SK-N-MC (cell line): ENCODE data around the gene SEC16B.

Source experiments
- EZH2 ChIP-seq: fragments of 200-600 bp; sonication (generic); IDR thresholded peaks from one replicate; pipeline ENCODE4 v1.6.1; 2017; ENCODE audit warnings: antibody characterized with exemption
- FOXP2 ChIP-seq: optimal IDR thresholded peaks from 2 replicates; pipeline ENCODE3; 2011; ENCODE audit warnings: mild to moderate bottlenecking, moderate library complexity; ENCODE audit not compliant: insufficient read depth; ENCODE audit errors: extremely low read length, control extremely low read depth
- POLR2AphosphoS5 ChIP-seq: IDR thresholded peaks from 2 replicates; pipeline ENCODE4 v1.6.1; 2012; ENCODE audit warnings: mild to moderate bottlenecking, low read depth, low read length, borderline replicate concordance

GRCh38 chr1:177960939-177961622 is 8.8 kb downstream of the SEC16B start:
- TF ChIP-seq POLR2AphosphoS5 (no peak), EZH2 (no peak), FOXP2 (no peak)
